Gastrocnemius medialis (tissue), 4 donors: Measurements from ENCODE around the gene KIAA0319L.

Experiments
- POLR2A ChIP-seq, 2 donors: fragments of 450-650 bp; IDR thresholded peaks; one replicate each; pipeline ENCODE4 v1.6.1; 2017; ENCODE audit warnings: antibody characterized with exemption in 2 of 2, mild to moderate bottlenecking in 2 of 2, moderate library complexity in 2 of 2
- TF ChIP-seq, protein P1 (sequence below), 5 experiments: fragments of 450-650 bp in 3 of 5; fragments of 200-600 bp in 2 of 5; sonication (generic) in 2 of 5; IDR thresholded peaks in 4 of 5; conservative IDR thresholded peaks in 1 of 5; 1 replicate in 4 of 5; 2 replicates in 1 of 5; pipeline ENCODE4 v1.5.1; 2016 to 2019; ENCODE audit warnings: antibody characterized with exemption in 5 of 5, mild to moderate bottlenecking in 3 of 5, moderate library complexity in 3 of 5

DNA sequence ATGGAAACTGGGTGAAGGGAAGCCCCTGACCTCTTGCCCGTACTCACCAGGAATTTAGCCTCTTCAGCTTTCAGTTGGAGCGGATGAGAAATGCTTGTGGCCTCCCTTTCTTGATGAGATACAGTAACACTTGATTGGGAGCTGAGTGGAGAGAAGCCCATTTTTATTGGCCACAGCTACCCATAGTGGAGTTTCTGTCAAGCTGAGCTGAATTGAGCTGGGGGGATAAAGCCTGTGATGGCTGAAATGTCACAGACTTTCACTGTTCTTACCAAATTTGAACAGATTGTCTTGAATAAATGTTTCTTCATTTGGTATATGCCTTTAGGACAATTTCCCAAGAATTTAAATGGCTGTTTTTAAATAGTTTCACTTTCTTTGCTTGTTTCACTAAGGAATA lies 162.8 kb downstream of the KIAA0319L start:
- TF ChIP-seq, protein P1, sequence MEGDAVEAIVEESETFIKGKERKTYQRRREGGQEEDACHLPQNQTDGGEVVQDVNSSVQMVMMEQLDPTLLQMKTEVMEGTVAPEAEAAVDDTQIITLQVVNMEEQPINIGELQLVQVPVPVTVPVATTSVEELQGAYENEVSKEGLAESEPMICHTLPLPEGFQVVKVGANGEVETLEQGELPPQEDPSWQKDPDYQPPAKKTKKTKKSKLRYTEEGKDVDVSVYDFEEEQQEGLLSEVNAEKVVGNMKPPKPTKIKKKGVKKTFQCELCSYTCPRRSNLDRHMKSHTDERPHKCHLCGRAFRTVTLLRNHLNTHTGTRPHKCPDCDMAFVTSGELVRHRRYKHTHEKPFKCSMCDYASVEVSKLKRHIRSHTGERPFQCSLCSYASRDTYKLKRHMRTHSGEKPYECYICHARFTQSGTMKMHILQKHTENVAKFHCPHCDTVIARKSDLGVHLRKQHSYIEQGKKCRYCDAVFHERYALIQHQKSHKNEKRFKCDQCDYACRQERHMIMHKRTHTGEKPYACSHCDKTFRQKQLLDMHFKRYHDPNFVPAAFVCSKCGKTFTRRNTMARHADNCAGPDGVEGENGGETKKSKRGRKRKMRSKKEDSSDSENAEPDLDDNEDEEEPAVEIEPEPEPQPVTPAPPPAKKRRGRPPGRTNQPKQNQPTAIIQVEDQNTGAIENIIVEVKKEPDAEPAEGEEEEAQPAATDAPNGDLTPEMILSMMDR (IDR thresholded peaks at IDR 0.05 in 4 of 5, conservative IDR thresholded peaks at IDR 0.05 in 1 of 5): no peak
- no peak for TF ChIP-seq POLR2A (IDR thresholded peaks at IDR 0.05)
